Endothelial cell of umbilical vein (primary cell): ENCODE measurements around the gene ZNF808.
"Not testable (repeated sequence)": the region's sequence is repeated elsewhere in the genome, so short reads cannot be mapped to it uniquely, and the experiment has no call there.

ENCODE experiments used
- EZH2 ChIP-seq: IDR thresholded peaks from 2 replicates; pipeline ENCODE4 v1.6.1; 2012; ENCODE audit warnings: borderline replicate concordance, low read depth, mild to moderate bottlenecking, moderate library complexity, low read length, inconsistent platforms; ENCODE audit not compliant: severe bottlenecking
- GATA2 ChIP-seq: IDR thresholded peaks from 2 replicates; pipeline ENCODE4 v1.7.0; 2011; ENCODE audit warnings: low read depth, mild to moderate bottlenecking, moderate library complexity, mixed read lengths, low read length; ENCODE audit not compliant: insufficient read length, insufficient read depth
- JUN ChIP-seq: IDR thresholded peaks from 2 replicates; pipeline ENCODE4 v1.6.1; 2011; ENCODE audit warnings: borderline replicate concordance, low read depth; ENCODE audit not compliant: insufficient read length, insufficient read depth
- MYC ChIP-seq: IDR thresholded peaks from one replicate; pipeline ENCODE4 v1.6.1; 2011; ENCODE audit warnings: mild to moderate bottlenecking, low read depth, low read length
- POLR2A ChIP-seq: IDR thresholded peaks from 2 replicates; pipeline ENCODE4 v1.6.1; 2012; ENCODE audit warnings: low read depth, mild to moderate bottlenecking, control low read depth, low read length
- TF ChIP-seq, protein P1 (sequence below): IDR thresholded peaks from 2 replicates; pipeline ENCODE4 v1.6.1; 2011; ENCODE audit not compliant: insufficient read depth, insufficient read length
- TF ChIP-seq, protein P2 (sequence below), 2 donors: IDR thresholded peaks; 1 replicate in 1 of 2; 2 replicates in 1 of 2; pipeline ENCODE4 v1.5.1; 2011; ENCODE audit warnings: low read length in 2 of 2, mild to moderate bottlenecking in 2 of 2, moderate library complexity in 2 of 2, control low read depth in 1 of 2, inconsistent platforms in 1 of 2, low read depth in 1 of 2; ENCODE audit not compliant: insufficient read depth in 1 of 2; ENCODE audit errors: extremely low read depth in 1 of 2

DNA sequence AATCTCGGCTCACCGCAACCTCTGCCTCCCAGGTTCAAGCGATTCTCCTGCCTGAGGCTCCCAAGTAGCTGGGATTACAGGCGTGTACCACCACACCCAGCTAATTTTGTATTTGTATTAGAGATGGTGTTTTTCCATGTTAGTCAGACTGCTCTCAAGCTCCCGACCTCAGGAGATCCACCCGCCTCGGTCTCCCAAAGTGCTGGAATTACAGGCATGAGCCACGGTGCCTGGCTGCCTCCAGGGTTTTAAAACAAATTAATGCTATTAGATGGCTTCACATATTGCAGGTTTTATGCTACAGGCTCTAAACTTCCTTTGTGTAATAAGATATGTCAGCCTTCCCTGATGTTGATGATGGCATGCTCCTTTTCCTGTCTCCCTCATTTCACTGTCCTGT, 34.1 kb downstream of the ZNF808 start:
- TF ChIP-seq, protein P1, sequence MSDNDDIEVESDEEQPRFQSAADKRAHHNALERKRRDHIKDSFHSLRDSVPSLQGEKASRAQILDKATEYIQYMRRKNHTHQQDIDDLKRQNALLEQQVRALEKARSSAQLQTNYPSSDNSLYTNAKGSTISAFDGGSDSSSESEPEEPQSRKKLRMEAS, result not testable (repeated sequence)
- TF ChIP-seq MYC, POLR2A, JUN, EZH2, GATA2: not testable (repeated sequence)
- TF ChIP-seq, protein P2, sequence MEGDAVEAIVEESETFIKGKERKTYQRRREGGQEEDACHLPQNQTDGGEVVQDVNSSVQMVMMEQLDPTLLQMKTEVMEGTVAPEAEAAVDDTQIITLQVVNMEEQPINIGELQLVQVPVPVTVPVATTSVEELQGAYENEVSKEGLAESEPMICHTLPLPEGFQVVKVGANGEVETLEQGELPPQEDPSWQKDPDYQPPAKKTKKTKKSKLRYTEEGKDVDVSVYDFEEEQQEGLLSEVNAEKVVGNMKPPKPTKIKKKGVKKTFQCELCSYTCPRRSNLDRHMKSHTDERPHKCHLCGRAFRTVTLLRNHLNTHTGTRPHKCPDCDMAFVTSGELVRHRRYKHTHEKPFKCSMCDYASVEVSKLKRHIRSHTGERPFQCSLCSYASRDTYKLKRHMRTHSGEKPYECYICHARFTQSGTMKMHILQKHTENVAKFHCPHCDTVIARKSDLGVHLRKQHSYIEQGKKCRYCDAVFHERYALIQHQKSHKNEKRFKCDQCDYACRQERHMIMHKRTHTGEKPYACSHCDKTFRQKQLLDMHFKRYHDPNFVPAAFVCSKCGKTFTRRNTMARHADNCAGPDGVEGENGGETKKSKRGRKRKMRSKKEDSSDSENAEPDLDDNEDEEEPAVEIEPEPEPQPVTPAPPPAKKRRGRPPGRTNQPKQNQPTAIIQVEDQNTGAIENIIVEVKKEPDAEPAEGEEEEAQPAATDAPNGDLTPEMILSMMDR (IDR thresholded peaks at IDR 0.05; ENCODE audit: extremely low read depth in 1 of 2, insufficient read depth in 1 of 2, low read depth in 1 of 2, low read length in 2 of 2), result not testable (repeated sequence)
